GOT3 (cell line): Measurements from ENCODE around the gene RFX1.

Experiments
- DNase-seq: peaks from one replicate; lab custom pipeline; 2025; ENCODE audit warnings: mixed read lengths; lab: John Stamatoyannopoulos, UW

RFX1 gene

DNA sequence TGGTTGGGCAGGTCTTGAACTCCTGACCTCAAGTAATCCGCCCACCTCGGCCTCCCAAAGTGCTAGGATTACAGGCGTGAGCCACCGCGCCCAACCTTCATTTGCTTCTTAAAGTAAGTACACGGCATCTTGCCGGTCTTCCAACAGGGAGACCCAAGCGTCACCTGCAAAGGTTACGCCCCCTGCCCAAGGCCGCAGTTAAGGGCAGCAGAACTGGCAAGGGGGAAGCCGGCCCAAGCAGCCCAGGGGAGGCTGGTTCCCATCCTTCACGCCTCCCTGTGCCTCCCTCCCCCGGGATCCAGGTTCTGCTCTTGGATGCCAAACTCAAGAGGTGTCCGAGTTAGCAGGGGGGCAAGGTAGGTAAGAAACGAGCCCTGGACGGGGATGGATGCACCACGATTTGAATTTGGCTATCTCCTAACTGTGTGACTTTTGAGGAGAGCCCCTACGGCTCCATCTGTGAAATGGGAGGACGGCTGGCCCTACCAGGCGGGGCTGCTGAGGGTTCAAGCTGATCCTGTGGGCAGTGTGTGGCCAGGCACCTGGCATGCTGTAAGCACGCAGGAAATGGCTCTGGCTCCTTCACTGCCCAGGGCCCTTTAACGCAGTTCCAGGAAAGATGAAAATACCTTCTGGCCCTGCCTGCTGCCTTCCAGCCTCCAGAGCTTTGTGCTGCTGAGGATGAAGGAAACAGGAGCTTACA lies 9.0 kb downstream of the RFX1 start:
- DNase-seq = no peak

DNA sequence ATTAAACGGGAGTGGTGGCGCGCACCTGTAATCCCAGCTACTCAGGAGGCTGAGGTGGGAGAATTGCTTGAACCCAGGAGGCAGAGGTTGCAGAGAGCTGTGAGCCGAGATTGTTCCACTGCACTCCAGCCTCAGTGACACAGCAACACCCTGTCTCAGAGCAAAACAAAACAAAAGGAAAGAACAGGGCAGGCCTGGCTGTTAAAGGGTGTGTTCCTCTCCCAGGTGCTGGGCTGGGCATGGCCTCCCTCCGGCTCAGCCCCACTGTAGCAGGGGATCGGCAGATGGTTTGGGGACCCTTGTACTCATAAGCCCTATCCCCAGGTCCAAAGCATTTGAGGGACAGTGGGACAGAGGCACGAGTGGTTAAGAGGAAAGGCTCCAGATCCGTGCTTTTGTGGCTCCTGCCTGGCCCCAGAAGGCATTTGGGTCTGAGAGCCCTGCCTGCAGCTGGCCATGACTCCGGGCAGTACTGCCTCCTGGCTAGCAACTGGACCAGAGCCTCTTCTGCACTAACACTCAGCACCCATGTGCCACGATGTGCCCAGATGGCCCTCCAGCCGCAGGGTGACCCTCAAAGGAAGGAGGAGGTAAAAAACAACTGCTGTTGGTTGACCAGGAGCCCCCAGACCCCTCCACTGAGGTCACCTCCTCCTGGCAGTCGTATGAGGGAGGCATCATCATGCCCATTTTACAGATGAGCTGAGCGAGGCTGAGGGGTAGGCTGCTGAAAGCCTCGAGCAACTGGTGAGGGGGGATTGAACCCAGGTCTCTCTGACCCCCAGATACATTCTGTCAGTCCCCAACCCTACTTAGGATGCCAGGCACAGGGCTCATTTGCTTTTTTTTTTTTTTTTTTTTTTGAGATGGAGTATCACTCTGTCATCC lies 10.0 kb downstream of the RFX1 start:
- DNase-seq = no peak

DNA sequence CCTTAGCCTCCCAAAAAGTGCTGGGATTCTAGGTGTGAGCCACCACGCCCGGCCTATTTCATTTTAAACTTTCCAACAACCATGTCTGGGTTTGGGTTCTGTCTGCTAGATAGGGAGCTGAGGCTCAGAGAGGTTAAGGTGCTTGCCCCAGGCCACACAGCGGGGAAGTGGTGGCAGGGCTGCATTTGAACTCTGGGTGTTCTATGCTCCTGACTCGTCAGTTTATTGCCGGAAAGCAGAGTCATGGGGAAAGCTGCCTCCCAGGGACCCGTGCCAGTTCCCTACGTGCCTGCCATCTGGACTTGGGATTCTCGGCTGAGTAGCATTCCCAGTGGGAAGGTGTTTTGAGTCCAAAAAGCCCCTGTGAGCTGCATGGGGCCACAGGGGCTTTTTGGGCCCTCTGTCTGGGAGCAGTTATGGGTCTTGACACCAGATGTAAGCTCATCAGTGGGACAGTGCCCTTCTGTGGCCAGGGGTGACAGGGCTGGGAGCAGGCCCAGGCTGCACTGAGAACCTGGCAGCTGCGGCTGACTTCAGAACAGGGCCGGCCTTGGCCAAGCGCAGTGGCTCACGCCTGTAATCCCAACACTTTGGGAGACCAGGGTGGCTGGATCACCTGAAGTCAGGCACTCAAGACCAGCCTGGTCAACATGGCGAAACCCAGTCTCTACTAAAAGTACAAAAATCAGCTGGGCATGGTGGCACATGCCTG lies 10.9 kb downstream of the RFX1 start:
- DNase-seq = no peak

DNA sequence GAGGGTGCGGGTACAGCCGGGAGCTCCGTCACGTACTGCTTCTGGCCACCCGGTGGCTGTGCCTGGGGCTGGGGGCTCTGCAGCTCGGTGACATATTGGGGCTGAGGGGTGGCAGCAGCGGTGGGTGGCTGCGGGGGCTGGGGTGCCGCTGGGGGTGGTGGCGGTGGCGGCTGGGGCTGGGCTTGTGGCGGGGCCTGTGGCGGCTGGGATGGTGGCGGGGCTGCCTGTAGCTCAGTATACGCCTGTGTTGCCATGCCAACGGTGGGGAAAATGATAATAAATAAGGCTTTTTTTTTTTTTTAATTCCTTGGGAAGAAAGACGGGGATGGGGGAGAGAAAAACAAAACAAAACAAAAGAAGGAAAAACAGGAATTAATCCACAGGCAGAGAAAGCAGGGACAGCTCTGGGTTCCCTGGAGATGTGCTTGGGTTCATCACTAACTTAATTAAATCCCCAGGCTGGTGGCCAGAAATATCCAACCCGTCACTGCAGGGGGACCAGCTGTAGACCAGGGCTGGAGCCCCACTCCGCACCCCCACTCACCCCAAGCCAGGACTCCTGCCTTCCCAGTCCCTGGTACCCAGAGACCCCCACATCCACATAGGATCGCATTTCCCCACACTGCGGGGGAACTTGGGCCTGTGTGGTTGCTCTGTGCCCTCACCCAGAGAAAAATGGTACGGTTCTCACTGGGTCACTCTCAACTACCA lies 12.4 kb downstream of the RFX1 start:
- no peak for DNase-seq

DNA sequence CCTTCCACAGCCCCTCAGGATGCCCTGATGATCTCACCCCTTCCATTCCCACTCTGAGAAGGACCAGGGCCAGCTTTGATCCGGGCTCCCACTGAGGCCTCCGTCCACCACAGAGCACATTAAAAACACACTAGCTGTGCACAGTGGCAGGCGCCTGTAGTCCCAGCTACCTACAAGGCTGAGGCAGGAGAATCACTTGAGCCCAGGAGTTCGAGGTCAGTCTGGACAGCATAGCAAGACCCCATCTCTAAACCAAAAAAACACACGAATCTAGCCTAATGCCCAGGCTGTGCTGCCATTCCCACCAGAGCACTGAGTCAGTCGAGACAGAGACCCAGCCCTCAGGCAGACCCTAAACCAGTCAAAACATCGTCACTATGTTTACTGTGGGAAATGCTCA lies 14.1 kb downstream of the RFX1 start:
- no peak for DNase-seq

DNA sequence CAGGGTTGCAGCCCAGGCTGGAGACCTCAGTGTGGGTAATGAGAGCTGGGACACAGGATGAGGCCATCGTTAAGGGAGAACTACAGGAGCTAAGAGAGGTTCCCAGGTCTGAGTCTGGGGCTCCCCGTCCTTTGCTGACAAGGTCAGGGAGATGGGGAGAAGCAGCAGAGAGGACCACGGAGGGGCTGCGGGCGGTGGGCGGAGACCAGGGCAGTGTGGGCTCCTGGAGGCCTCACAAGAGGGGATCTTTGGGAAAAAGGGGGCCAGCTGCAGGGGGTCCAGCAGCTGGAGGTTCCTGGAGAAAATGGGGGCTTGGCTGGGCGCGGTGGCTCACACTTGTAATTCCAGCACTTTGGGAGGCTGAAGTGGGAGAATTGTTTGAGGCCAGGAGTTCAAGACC lies 16.0 kb downstream of the RFX1 start:
- DNase-seq = no peak

DNA sequence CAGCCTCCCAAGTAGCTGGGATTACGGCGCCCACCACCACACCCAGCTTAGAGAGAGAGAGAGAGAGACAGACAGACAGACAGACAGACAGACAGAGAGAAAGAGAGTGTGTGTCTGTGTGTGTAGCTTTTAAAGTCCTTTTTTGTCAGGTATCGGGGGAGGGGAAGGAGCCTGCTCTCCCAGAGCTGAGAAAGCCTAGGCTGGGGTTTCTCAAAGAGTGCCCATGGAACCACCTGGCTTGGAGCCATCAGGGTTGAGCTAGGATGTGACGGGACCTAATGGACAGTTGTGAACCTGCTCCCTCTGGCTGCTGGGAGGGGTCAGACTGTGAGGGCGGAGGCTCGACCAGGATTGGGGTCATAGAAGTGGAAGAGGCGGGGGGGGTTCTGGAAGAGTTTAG lies 16.6 kb downstream of the RFX1 start:
- DNase-seq = no peak

DNA sequence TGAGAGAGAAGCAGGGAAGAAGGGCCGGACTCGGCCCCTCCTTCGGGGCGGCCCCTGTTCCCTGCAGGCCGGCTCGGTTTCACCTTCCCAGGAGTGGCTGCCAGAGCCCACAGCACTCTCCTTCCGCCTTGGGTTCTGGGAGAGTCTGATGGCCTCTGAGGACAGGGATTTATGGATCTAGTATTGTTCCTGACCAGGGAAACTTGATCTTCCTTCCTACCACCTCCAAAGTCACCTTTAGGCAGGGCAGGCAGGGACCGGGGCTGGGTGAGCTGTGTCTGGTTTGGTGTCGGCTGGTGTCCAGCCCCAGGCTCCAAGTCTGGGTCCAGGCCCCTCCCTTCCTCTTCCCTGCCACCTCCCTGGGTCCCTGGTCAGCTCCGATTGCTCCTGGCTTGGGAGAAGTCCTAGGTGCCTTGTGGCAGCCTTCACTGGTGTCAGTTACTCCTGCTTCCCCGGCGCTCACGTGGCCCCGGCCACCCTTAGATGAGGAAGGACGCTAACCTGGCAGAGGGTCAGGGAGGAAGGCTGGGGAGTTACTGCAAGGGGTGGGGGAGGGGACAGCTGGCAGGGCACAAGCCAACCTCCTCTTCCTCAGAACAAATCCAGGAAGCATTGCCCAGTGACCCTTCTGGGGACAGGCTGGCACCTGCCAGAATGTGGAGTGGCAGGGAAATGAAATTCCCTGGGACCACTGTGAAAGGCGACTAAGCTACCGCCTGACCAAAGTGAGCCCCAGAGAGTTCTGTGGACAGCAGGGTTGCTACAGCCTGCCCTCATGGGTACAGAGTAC lies 18.8 kb downstream of the RFX1 start:
- DNase-seq = no peak

DNA sequence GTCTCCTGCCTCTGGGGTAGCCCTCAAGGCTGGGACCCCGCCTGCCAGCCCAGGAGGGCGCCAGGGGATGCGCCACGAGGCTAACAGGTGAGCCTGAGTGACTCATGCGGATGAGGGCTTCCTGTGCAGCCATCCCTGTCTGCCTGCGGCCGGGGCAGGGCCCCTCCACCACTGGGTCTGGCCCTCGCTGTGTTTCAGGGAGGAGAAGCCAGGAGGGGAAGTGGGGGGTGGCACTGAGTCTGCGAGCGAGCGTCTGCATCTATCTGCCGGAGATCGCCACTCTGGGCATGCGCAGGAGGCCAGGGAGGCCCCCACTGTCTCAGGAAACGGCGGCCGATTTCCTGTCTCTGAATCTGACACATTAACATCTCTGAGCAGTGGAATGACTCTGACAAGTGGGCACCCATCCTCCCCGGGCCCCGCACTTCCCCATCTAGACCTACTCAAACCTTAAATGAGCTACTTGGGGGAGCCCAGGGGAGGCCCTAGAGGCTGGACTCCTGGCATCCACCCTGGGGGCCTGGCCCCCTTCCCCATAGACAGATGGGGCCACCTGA lies 19.7 kb downstream of the RFX1 start:
- DNase-seq = no peak

DNA sequence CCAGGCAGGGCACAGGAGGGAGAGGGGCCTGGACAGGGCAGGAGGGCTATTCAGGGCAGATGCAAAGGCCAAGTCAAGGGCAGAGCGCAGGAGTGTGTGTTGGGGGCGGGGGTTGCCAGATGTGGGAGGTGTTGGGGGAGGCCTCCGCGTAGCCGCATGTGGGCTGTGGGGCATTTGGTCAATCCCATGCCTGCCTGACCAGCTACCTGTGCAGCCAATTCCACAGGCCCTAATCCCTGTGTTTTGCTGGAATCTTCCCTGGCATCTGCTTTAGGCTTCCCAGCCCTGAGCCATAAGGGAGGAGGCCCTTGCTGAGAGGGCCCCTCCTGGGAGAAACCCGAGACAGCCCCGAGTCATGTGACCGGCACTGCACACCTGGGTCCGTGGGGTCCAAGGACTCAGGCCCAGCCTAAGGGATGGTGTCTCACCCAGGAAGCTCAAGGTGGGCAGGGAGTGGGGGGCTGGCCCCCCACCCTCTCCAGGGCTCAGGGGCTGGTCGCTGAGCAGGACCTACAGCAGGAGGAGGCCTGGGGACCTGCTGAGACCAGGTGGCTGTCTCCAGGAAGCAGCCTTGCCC lies 20.3 kb downstream of the RFX1 start:
- no peak for DNase-seq

DNA sequence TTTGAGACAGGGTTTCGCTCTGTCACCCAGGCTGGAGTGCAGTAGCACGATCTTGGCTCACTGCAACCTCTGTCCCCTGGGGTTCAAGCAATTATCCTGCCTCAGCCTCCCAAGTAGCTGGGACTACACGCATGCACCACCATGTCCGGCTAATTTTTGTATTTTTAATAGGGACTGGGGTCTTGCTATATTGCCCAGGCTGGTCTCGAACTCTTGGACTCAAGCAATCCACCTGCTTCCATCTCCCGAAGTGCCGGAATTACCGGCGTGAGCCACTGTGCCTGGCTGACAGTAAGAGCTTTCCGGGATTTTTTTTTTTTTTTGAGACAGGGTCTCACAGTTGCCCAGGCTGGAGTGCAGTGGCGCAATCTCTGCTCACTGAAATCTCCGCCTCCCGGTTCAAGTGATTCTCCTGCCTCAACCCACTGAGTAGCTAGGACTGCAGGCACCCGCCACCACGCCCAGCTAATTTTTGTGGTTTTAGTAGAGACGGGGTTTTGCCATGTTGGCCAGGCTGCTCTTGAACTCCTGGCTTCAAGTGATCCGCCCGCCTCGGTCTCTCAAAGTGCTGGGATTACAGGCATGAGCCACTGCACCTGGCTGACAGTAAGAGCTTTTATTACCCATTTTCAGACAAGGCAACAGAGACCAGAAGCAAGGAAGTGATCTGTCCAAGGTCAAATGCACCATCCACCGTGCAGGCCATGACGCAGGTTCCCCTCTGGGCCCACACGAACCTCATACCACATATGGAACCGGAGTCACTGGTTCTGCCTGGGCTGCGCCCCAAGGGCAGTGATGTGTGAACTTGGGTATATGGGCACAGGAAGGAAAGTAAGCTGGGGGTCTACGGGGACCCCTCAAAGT lies 21.0 kb downstream of the RFX1 start:
- DNase-seq = no peak

DNA sequence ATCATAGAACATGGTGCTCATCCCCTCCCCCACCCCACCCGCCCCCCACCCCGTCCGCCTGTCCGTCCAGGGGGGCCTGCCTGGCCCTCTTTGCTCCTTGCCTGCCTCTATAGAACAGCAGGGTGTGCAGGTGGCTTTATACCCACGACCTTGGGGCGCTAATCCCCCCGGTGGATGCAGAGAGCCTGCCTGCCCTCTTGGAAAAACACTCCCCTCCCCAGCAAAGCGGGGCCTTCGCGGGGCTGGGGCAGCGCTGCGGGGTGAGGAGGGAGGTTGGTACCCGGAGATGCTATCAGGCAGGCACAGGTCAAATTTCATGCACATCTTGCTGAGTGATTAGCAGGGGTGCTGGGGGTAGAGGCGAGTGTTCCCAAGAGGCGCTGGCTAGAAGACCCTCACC lies 21.9 kb downstream of the RFX1 start:
- DNase-seq = no peak

DNA sequence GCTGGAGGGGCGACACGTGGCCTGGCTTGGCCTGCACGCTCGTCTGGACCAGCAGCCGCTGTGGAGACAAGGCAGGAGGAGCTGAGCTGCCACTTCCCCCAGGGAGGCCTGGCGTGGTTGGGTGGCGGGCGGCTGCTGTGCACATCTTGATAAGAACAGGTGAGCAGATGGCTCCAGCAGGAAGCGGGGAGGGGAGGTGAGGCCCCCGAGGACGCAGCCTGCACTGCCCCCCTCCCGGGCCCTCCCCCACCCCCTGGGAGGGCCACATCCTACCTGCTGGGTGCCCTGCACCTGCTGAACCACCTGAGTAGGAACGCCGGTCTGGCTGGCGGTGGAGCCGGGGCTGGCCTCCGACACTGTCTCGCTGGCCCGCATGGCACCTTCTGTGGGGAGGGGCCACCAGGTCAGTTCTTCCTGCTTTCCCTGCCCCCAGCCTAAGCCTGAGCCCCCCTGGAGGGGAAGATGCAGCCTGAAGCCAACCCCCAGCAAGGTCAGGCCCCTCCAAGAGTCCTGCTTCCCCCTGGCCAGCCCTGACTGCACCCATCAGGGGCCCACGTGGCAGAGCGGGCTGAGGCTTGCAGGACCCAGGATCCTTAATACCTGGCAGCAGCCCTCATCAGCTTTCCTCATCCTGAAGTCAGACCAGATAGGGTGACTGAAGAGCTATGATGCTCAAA lies 22.8 kb downstream of the RFX1 start:
- DNase-seq = no peak

DNA sequence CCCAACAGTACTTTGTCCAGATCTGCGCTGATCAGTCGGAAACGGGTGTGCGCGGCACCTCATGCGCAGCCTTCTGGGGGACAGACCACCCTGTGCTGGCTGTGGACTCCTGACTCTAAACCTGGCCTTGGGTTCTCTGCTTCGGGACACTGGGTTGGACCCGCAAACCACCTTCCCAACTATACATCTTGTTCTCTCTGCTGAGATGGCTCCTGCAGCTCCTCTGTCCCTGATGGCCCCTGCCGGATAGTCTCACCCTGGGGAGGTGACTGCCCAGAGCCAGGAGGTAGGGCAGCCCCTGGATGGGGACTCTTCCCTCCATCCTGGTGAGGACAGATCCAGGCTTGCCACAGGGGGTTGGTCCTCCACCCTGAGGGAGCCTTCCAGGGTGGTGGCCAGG lies 23.3 kb downstream of the RFX1 start:
- no peak for DNase-seq

DNA sequence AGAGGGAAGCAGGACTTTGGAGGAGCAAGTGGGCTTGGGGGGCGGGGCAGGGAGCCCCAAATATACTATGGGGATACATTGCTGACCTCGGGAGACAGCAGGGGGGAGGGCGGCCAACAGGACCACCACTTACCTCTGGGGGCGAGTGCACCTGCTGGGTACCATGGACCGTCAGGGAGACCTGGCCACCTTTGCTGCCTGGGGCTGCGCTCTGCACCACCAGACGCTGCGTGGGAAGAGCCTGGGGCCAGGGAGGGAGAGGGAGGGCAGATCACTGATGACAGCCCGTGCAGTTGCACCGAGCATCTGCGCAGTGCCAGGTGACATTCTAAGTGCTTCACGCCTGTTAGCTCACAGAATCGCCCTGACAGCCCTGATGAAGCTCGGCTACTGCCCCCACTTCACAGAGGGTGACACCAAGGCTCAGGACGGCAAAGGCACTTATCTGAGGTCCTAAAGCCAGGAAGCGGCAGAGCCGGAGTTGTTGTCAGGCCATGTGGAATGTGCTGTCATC lies 24.1 kb downstream of the RFX1 start:
- no peak for DNase-seq

DNA sequence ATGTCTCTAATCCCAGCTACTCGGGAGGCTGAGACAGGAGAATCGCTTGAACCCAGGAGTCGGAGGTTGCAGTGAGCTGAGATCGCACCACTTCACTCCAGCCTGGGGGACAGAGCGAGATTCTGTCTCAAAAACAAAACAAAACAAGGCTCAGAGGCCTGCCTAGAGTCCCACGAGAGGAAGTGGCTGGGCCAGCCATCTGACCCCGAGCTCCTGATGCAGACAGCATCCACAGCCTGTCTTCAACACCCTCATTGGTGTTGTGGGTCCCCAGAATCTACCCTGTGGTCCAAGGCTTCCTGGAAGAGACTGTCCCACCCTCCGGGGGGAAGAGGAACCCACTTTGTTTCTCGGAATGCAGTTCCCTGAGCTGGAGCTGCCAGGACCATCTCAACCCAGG lies 24.7 kb downstream of the RFX1 start:
- DNase-seq = no peak

DNA sequence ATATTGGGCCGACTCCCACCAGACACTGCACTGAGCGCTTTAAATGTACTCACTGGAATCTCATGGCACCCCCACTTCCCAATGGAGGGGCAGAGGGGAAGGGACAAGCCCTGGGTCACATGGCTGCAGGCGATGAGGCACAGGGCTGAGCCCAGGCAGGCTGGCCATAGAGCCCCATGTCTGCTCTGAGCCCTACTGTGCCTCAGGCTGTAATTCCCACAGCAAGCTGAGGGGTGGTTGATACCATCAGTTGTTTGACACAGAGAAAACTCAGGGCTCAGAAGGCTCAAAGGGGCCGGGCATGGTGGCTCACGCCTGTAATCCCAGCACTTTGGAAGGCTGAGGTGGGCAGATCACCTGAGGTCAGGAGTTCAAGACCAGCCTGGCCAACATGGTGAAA lies 25.1 kb downstream of the RFX1 start:
- DNase-seq = no peak

DNA sequence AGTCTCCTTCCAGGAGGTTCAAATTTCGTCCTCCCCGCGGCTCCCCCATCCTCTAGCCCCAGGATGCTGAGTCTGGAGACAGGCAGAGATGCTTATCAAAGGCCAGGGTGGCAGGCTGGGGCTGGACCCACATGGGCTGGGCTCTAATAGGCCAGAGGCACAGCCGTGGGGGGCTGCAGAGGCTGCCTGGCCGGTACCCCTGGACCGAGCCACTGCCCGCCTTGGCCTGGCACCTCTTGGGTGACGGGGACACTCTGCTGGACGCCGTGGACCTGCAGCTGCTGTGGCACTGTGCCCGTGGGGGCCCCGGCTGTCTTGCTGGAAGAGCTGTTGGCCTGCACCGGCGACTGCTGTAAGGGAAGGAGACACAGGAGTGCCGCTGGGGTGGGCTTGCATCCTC lies 25.8 kb downstream of the RFX1 start:
- no peak for DNase-seq

DNA sequence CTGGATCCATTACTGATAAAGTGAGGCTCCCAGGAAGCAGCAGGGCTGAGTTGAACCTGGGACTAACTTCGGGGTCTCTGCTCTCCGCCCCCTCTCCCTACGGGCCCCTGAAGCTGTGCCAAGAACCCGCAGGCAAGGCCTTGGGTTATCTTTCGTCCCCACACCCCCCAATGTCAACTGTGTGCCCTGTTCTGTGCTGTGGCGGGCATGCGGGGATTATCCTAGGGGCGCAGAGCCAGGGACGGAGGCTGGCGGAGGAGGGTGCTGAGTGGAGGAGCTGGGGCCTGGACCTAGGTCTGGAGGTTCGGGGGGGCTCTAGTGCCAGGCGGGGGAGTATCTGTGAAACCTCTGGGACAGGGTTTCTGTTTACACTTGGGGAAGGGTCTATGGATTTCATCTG lies 26.4 kb downstream of the RFX1 start:
- no peak for DNase-seq
